Measurements from ENCODE around the gene SBNO2.

SBNO2 gene

GRCh38 chr19:1139126-1139525 lies 34.9 kb downstream of the SBNO2 start:
- no peaks in the 10 kb centered on the region for H3K27me3 Mint-ChIP-seq (ENCODE audit: low read depth)
- no peak overlapping the region for H3K4me3 Mint-ChIP-seq
- H3K36me3 Mint-ChIP-seq (ENCODE audit: low read depth), result peaks cover 34% of the 10 kb centered on the region
- H3K27ac Mint-ChIP-seq, result no peak overlapping the region
- H3K4me1 Mint-ChIP-seq, result peaks cover 4% of the 10 kb centered on the region
- TF ChIP-seq, protein P1, sequence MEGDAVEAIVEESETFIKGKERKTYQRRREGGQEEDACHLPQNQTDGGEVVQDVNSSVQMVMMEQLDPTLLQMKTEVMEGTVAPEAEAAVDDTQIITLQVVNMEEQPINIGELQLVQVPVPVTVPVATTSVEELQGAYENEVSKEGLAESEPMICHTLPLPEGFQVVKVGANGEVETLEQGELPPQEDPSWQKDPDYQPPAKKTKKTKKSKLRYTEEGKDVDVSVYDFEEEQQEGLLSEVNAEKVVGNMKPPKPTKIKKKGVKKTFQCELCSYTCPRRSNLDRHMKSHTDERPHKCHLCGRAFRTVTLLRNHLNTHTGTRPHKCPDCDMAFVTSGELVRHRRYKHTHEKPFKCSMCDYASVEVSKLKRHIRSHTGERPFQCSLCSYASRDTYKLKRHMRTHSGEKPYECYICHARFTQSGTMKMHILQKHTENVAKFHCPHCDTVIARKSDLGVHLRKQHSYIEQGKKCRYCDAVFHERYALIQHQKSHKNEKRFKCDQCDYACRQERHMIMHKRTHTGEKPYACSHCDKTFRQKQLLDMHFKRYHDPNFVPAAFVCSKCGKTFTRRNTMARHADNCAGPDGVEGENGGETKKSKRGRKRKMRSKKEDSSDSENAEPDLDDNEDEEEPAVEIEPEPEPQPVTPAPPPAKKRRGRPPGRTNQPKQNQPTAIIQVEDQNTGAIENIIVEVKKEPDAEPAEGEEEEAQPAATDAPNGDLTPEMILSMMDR (IDR thresholded peaks at IDR 0.05; ENCODE audit: unreplicated experiment in 3 of 3), result no peak
- H3K9me3 Mint-ChIP-seq, result peaks cover 3% of the 10 kb centered on the region

GRCh38 chr19:1138121-1138520 lies 35.9 kb downstream of the SBNO2 start:
- Mint-ChIP-seq H3K36me3 (ENCODE audit: low read depth) (peaks cover 26% of the 10 kb centered on the region), H3K9me3 (no peaks in the 10 kb centered on the region), H3K27ac (no peak overlapping the region), H3K27me3 (ENCODE audit: low read depth) (no peaks in the 10 kb centered on the region), H3K4me1 (peaks cover 4% of the 10 kb centered on the region), H3K4me3 (no peak overlapping the region)
- TF ChIP-seq, protein P1 (IDR thresholded peaks at IDR 0.05; ENCODE audit: unreplicated experiment in 3 of 3), result no peak

- no peak overlapping the region for H3K27ac Mint-ChIP-seq
- TF ChIP-seq, protein P1 (IDR thresholded peaks at IDR 0.05; ENCODE audit: unreplicated experiment in 3 of 3), result no peak
- H3K27me3 Mint-ChIP-seq (ENCODE audit: low read depth), result no peaks in the 10 kb centered on the region
- H3K36me3 Mint-ChIP-seq (ENCODE audit: low read depth), result peaks cover 17% of the 10 kb centered on the region
- no peaks in the 10 kb centered on the region for H3K9me3 Mint-ChIP-seq
- no peak overlapping the region for H3K4me3 Mint-ChIP-seq
- H3K4me1 Mint-ChIP-seq, result peaks cover 4% of the 10 kb centered on the region
Measured at GRCh38 chr19:1136621-1137317, 37.3 kb downstream of the SBNO2 start.

GRCh38 chr19:1136201-1136600 lies 37.9 kb downstream of the SBNO2 start:
- Mint-ChIP-seq H3K4me3 (no peak overlapping the region), H3K27ac (no peak overlapping the region), H3K27me3 (ENCODE audit: low read depth) (no peaks in the 10 kb centered on the region), H3K4me1 (peaks cover 4% of the 10 kb centered on the region), H3K9me3 (no peaks in the 10 kb centered on the region), H3K36me3 (ENCODE audit: low read depth) (peaks cover 16% of the 10 kb centered on the region)
- TF ChIP-seq, protein P1 (IDR thresholded peaks at IDR 0.05; ENCODE audit: unreplicated experiment in 3 of 3), result no peak

GRCh38 chr19:1135454-1135853 lies 38.6 kb downstream of the SBNO2 start:
- Mint-ChIP-seq H3K4me1 (peaks cover 4% of the 10 kb centered on the region), H3K27ac (no peak overlapping the region), H3K4me3 (no peak overlapping the region), H3K27me3 (ENCODE audit: low read depth) (no peaks in the 10 kb centered on the region), H3K9me3 (no peaks in the 10 kb centered on the region), H3K36me3 (ENCODE audit: low read depth) (peaks cover 12% of the 10 kb centered on the region)
- TF ChIP-seq, protein P1 (IDR thresholded peaks at IDR 0.05; ENCODE audit: unreplicated experiment in 3 of 3), result no peak

- Mint-ChIP-seq H3K9me3 (no peaks in the 10 kb centered on the region), H3K36me3 (ENCODE audit: low read depth) (peaks cover 7% of the 10 kb centered on the region), H3K4me1 (peaks cover 4% of the 10 kb centered on the region), H3K4me3 (no peak overlapping the region), H3K27me3 (ENCODE audit: low read depth) (no peaks in the 10 kb centered on the region), H3K27ac (no peak overlapping the region)
- TF ChIP-seq, protein P1 (IDR thresholded peaks at IDR 0.05; ENCODE audit: unreplicated experiment in 3 of 3), result no peak
Measured at GRCh38 chr19:1134431-1134830, 39.6 kb downstream of the SBNO2 start.
